Measurements from ENCODE around the gene FLAD1.

Gene FLAD1

DNA sequence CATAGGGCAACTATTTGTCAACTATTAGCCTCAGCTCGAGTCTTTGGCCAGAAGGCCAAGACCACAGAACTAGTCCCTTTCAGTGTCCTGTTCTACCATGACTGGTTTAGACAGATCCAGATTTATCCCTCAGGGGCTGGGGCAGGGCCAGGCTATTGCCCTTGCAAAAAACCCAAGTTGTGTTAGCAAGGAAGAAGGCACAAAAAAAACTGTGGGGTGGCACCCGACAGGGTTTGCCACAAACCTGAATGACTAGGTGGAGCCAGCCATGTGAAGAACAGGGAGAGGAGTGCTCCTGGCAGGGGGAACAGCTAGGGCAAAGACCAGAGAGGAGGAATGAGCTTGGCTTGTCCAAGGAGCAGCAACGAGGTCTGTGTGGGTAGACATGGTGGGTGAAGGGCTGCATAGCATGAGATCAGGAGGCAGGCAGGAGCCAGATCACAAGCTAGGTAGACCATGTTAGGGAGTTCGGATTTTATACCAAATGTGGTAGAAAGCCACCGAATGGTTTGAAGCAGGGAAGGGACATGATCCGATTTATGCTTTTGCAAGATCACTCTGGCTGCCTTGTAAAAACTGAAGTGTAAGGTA is 54.8 kb downstream of the FLAD1 start:
- H3K4me3 ChIP-seq: no peak overlapping the region
- H3K36me3 ChIP-seq (replicated peaks): no peaks in the 10 kb centered on the region
- no peak for DNase-seq (ENCODE audit: low spot score in 2 of 2)
- H3K27me3 ChIP-seq (ENCODE audit: low read depth): no peaks in the 10 kb centered on the region
- no peaks in the 10 kb centered on the region for H3K4me1 ChIP-seq
- H3K9me3 ChIP-seq: no peaks in the 10 kb centered on the region
- in situ Hi-C loops (cut with MboI; ENCODE audit: low sequenced_read_pairs): no loop called here

- H3K4me1 ChIP-seq: no peaks in the 10 kb centered on the region
- no peak overlapping the region for H3K4me3 ChIP-seq
- no peaks in the 10 kb centered on the region for H3K36me3 ChIP-seq (replicated peaks)
- no peaks in the 10 kb centered on the region for H3K9me3 ChIP-seq
- no peaks in the 10 kb centered on the region for H3K27me3 ChIP-seq (ENCODE audit: low read depth)
- no peak for DNase-seq (ENCODE audit: low spot score in 2 of 2)
- in situ Hi-C loops (cut with MboI; ENCODE audit: low sequenced_read_pairs): no loop called here
These were observed 55.6 kb downstream of the FLAD1 start for GRCh38 chr1:155038602-155039307.

- in situ Hi-C loops (cut with MboI; ENCODE audit: low sequenced_read_pairs): no loop called here
- no peaks in the 10 kb centered on the region for H3K36me3 ChIP-seq (replicated peaks)
- no peak overlapping the region for H3K4me3 ChIP-seq
- no peaks in the 10 kb centered on the region for H3K4me1 ChIP-seq
- DNase-seq (ENCODE audit: low spot score in 2 of 2): no peak
- no peaks in the 10 kb centered on the region for H3K27me3 ChIP-seq (ENCODE audit: low read depth)
- no peaks in the 10 kb centered on the region for H3K9me3 ChIP-seq
These were observed 56.1 kb downstream of the FLAD1 start for GRCh38 chr1:155039308-155039669.

- in situ Hi-C loops (cut with MboI; ENCODE audit: low sequenced_read_pairs): no loop called here
- Histone ChIP-seq H3K4me1 (no peaks in the 10 kb centered on the region), H3K27me3 (ENCODE audit: low read depth) (no peaks in the 10 kb centered on the region), H3K4me3 (no peak overlapping the region), H3K9me3 (no peaks in the 10 kb centered on the region), H3K36me3 (replicated peaks) (no peaks in the 10 kb centered on the region)
- DNase-seq (ENCODE audit: low spot score in 2 of 2): no peak
These were observed 57.4 kb downstream of the FLAD1 start for GRCh38 chr1:155040358-155041093.

Data from HAP-1 (cell line).